ENCODE results near the gene LRRC37B.

The LRRC37B gene

DNA sequence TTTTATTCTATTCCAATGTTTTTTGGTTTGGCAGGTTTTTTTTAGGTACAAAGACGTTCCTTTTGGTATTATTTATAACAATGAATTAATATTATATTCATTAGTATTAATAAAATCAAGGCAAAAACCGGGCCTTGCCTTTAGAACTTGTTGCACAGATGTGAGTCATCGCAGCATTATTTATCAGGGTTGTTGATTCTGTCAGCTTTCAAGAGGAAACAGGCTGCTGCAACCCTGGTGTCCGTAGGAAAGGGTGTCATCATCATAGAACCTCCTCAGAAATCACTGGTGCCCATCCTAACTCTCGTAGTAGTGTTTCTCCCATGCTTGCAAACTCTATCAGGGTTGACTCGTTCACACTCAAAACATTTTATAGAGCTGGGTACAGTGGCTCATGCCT lies 10.2 kb upstream of the LRRC37B start:
- WGBS (ENCODE audit: insufficient coverage), result 90% methylated on average over 3 of the region's 6 CpGs
- no peak overlapping the region for H3K27ac ChIP-seq (ENCODE audit: insufficient read depth in 1 of 2, low read depth in 1 of 2, low read length in 2 of 2, poor library complexity in 1 of 2, severe bottlenecking in 2 of 2)
- DNase-seq, result no peak
- POLR2A ChIA-PET, result no interaction called here
- H3K9me3 ChIP-seq (ENCODE audit: control extremely low read depth in 1 of 5, control insufficient read depth in 4 of 5, insufficient read depth in 2 of 5, low read depth in 1 of 5, low read length in 4 of 5), result no peaks in the 10 kb centered on the region
- H3K4me3 ChIP-seq (ENCODE audit: control insufficient read depth in 1 of 7, extremely low read depth in 1 of 7, insufficient read depth in 4 of 7, low read depth in 2 of 7, low read length in 6 of 7), result no peak overlapping the region
- no peaks in the 10 kb centered on the region for H3K27me3 ChIP-seq (replicated peaks in 2 of 5; ENCODE audit: control insufficient read depth in 4 of 5, insufficient read depth in 5 of 5, low read length in 4 of 5)
- peaks cover 22 to 74% (median 50%) of the 10 kb centered on the region in 4 experiments for H3K36me3 ChIP-seq (ENCODE audit: control insufficient read depth in 4 of 4, insufficient read depth in 4 of 4, low read length in 3 of 4)
- no peaks in the 10 kb centered on the region for H3K4me1 ChIP-seq (ENCODE audit: control extremely low read depth in 1 of 4, control insufficient read depth in 4 of 4, insufficient read depth in 4 of 4, low read length in 3 of 4)
- CTCF ChIA-PET, result interaction anchor here (0.5 kb wide), 1 partner anchor 10 kb away, joined by 4 read pairs; no protein-coding TSS in a partner anchor

DNA sequence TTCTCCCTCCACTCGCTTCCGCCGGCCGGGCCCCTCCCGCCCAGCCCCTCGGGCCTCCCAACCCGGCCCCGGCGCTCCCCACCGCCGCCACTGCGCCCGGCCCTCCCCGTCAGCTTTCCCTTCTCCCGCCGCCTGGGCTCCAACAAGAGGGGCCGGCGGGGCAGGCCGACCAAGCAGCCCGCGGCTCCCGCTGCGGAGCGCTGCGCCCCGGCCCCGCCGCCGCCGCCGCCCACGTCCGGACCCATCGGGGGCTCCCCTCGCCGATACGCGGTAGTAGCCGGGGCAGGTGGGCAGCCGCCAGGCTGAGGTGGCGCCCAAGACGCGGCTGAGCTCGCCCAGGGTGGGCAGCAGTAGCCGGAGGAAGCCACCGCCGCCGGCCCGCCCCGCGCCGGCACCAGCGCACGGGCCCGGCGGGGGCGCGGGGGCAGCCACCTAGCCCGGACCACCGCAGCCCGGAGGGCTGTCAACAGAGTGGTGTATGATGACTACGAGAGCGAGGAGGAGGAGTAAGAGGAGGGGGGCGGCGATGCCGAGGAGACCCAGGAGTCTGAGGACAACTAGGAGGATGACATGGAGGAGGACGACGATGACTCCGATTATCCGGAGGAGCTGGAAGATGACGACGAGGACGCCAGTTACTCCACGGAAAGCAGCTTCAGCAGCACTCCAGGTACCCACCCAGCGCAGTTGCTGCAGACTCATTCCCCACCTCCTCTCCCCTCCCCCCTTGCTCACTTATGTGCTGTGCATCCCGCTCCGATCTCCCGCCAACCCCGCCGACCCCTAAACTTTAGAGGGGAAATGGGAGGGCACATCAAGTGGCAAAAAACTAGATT lies 498 bp downstream of the LRRC37B start:
- no peaks in the 10 kb centered on the region for H3K27me3 ChIP-seq (replicated peaks in 2 of 5; ENCODE audit: control insufficient read depth in 4 of 5, insufficient read depth in 5 of 5, low read length in 4 of 5)
- peaks cover 0 to 28% (median 17%) of the 10 kb centered on the region in 4 experiments for H3K4me1 ChIP-seq (ENCODE audit: control extremely low read depth in 1 of 4, control insufficient read depth in 4 of 4, insufficient read depth in 4 of 4, low read length in 3 of 4)
- ChIA-PET POLR2A (interaction anchor here (0.6 to 1.3 kb wide), 4 partner anchors 75 to 134 kb away, joined by 3 read pairs; no protein-coding TSS in a partner anchor), CTCF (interaction anchor here (1.0 to 1.8 kb wide), 5 partner anchors 9 to 133 kb away, joined by 3 to 7 read pairs (median 5); no protein-coding TSS in a partner anchor)
- peak; percentile 31 to 67 (median 65) for DNase-seq
- H3K4me3 ChIP-seq (ENCODE audit: control insufficient read depth in 1 of 7, extremely low read depth in 1 of 7, insufficient read depth in 4 of 7, low read depth in 2 of 7, low read length in 6 of 7), result peak overlapping the region; percentile 79 to 99 (median 95)
- no peaks in the 10 kb centered on the region for H3K36me3 ChIP-seq (ENCODE audit: control insufficient read depth in 4 of 4, insufficient read depth in 4 of 4, low read length in 3 of 4)
- WGBS (ENCODE audit: insufficient coverage), result 0% methylated on average over 64 of the region's 80 CpGs
- H3K27ac ChIP-seq (ENCODE audit: insufficient read depth in 1 of 2, low read depth in 1 of 2, low read length in 2 of 2, poor library complexity in 1 of 2, severe bottlenecking in 2 of 2), result peak overlapping the region; percentile 77 to 87
- H3K9me3 ChIP-seq (ENCODE audit: control extremely low read depth in 1 of 5, control insufficient read depth in 4 of 5, insufficient read depth in 2 of 5, low read depth in 1 of 5, low read length in 4 of 5), result no peaks in the 10 kb centered on the region

DNA sequence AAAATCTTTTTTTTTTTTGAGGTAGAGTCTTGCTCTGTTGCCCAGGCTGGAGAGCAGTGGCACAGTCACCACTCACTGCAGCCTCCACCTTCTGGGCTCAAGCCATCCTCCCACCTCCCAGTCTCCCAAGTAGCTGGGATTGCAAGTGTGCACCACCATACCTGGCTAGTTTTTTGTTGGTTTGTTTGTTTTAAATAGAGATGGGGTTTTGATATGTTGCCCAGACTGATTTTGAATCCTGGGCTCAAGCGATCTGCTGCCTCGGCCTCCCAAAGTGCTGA lies 2.0 kb downstream of the LRRC37B start:
- no peak for DNase-seq
- Histone ChIP-seq H3K9me3 (ENCODE audit: control extremely low read depth in 1 of 5, control insufficient read depth in 4 of 5, insufficient read depth in 2 of 5, low read depth in 1 of 5, low read length in 4 of 5) (no peaks in the 10 kb centered on the region), H3K4me1 (ENCODE audit: control extremely low read depth in 1 of 4, control insufficient read depth in 4 of 4, insufficient read depth in 4 of 4, low read length in 3 of 4) (peaks cover 0 to 27% (median 17%) of the 10 kb centered on the region in 4 experiments), H3K36me3 (ENCODE audit: control insufficient read depth in 4 of 4, insufficient read depth in 4 of 4, low read length in 3 of 4) (no peaks in the 10 kb centered on the region), H3K27me3 (replicated peaks in 2 of 5; ENCODE audit: control insufficient read depth in 4 of 5, insufficient read depth in 5 of 5, low read length in 4 of 5) (no peaks in the 10 kb centered on the region), H3K4me3 (ENCODE audit: control insufficient read depth in 1 of 7, extremely low read depth in 1 of 7, insufficient read depth in 4 of 7, low read depth in 2 of 7, low read length in 6 of 7) (peak overlapping the region in 5 of 7 experiments; percentile 89 to 99 (median 95)), H3K27ac (ENCODE audit: insufficient read depth in 1 of 2, low read depth in 1 of 2, low read length in 2 of 2, poor library complexity in 1 of 2, severe bottlenecking in 2 of 2) (no peak overlapping the region)
- 100% methylated on average over 1 of the region's 2 CpGs for WGBS (ENCODE audit: insufficient coverage)
- POLR2A ChIA-PET, result interaction anchor here (0.6 kb wide), 2 partner anchors 59 to 487 kb away, joined by 3 read pairs; no protein-coding TSS in a partner anchor
- CTCF ChIA-PET, result no interaction called here

DNA sequence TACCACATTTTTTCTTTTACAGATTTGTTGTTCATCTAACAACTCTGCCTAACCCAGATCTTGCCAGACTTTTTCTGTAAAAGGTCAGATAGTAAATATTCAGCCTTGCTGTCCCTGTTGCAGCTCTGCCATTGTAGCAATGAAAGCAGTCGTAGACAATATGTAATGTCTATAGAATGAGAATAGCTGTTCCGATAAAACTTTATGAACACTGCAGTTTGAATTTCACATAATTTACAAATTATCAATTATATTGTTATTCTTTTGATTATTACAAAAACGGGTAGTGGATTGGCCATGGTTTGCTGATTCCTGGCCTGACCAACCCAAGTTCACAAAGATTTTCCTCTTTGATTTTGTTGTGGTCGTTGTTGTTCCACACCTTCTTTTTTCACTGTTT lies 2.9 kb downstream of the LRRC37B start:
- no CpG with 5 or more reads among the region's 4 CpGs for WGBS (ENCODE audit: insufficient coverage)
- no peaks in the 10 kb centered on the region for H3K27me3 ChIP-seq (replicated peaks in 2 of 5; ENCODE audit: control insufficient read depth in 4 of 5, insufficient read depth in 5 of 5, low read length in 4 of 5)
- H3K4me1 ChIP-seq (ENCODE audit: control extremely low read depth in 1 of 4, control insufficient read depth in 4 of 4, insufficient read depth in 4 of 4, low read length in 3 of 4), result peaks cover 2 to 34% (median 20%) of the 10 kb centered on the region in 4 experiments
- no peak overlapping the region for H3K27ac ChIP-seq (ENCODE audit: insufficient read depth in 1 of 2, low read depth in 1 of 2, low read length in 2 of 2, poor library complexity in 1 of 2, severe bottlenecking in 2 of 2)
- H3K9me3 ChIP-seq (ENCODE audit: control extremely low read depth in 1 of 5, control insufficient read depth in 4 of 5, insufficient read depth in 2 of 5, low read depth in 1 of 5, low read length in 4 of 5), result no peaks in the 10 kb centered on the region
- DNase-seq, result no peak
- CTCF ChIA-PET, result no interaction called here
- no peaks in the 10 kb centered on the region for H3K36me3 ChIP-seq (ENCODE audit: control insufficient read depth in 4 of 4, insufficient read depth in 4 of 4, low read length in 3 of 4)
- POLR2A ChIA-PET, result interaction anchor here (0.6 kb wide), 1 partner anchor 132 kb away, joined by 4 read pairs; no protein-coding TSS in a partner anchor
- peak overlapping the region in 1 of 7 experiments; percentile 95 for H3K4me3 ChIP-seq (ENCODE audit: control insufficient read depth in 1 of 7, extremely low read depth in 1 of 7, insufficient read depth in 4 of 7, low read depth in 2 of 7, low read length in 6 of 7)

DNA sequence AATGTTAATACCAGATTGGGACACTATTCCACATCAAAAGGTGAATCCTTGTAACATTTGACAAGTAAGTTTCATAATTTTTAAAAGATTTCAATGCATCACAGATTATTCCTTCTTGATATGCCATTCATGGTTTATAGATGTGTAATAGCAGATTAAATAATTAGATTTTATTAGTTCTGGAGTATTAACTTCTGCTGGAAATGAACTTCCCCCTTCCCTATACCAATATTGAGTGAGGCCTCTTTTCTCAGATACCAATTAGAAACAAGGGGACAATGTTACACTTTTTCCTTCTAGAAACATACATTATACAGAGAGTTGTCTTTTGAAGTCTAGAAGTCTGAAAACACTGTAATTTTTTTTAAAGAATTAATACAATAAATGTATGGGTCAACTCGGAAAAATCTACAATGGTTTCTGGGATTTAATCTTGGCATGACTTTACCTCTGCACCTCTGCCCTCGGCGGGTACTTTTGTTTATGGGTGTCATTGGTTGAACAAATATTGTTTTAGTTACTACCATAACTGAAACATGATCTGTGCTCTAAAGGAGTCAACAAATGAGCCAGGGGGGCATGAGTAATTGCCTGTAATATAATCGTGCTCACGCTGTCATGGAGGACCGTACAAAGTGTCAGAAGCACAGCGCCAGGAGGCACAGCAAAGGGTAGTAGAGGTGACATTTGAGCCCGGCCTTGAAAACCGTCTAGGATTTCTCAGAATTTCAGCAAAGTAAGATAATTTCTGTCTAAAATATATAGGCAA lies 8.2 kb downstream of the LRRC37B start:
- ChIA-PET POLR2A (no interaction called here), CTCF (interaction anchor here (1.8 kb wide), 1 partner anchor 9 kb away, joined by 7 read pairs; the partner anchor contains the start of gene LRRC37B)
- no peak for DNase-seq
- Histone ChIP-seq H3K4me1 (ENCODE audit: control extremely low read depth in 1 of 4, control insufficient read depth in 4 of 4, insufficient read depth in 4 of 4, low read length in 3 of 4) (peaks cover 8 to 40% (median 26%) of the 10 kb centered on the region in 4 experiments), H3K27me3 (replicated peaks in 2 of 5; ENCODE audit: control insufficient read depth in 4 of 5, insufficient read depth in 5 of 5, low read length in 4 of 5) (no peaks in the 10 kb centered on the region), H3K27ac (ENCODE audit: insufficient read depth in 1 of 2, low read depth in 1 of 2, low read length in 2 of 2, poor library complexity in 1 of 2, severe bottlenecking in 2 of 2) (peak overlapping the region in 1 of 2 experiments; percentile 68), H3K9me3 (ENCODE audit: control extremely low read depth in 1 of 5, control insufficient read depth in 4 of 5, insufficient read depth in 2 of 5, low read depth in 1 of 5, low read length in 4 of 5) (no peaks in the 10 kb centered on the region), H3K4me3 (ENCODE audit: control insufficient read depth in 1 of 7, extremely low read depth in 1 of 7, insufficient read depth in 4 of 7, low read depth in 2 of 7, low read length in 6 of 7) (peak overlapping the region in 4 of 7 experiments; percentile 4 to 47 (median 26)), H3K36me3 (ENCODE audit: control insufficient read depth in 4 of 4, insufficient read depth in 4 of 4, low read length in 3 of 4) (peaks cover 0 to 17% (median 8%) of the 10 kb centered on the region in 4 experiments)
- 70% methylated on average over 2 of the region's 9 CpGs for WGBS (ENCODE audit: insufficient coverage)

DNA sequence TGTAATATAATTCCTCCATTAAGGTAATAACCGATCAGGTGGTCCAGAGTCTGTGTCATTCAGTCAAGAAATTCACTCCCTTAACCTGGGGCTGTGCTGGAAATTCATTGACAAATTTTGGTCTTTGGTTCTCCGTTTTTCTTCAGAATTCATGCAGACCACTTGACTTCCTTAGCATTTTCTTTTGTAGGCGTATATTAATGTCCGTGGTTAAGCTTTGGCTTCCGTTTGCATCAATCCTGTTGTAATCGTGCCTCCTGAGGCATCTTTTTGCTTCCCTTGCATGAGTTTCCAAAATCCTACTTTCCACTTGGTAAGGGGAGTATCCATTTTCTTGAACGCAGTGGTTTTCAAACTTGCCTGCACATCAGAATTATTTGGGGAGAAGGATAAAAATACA lies 9.0 kb downstream of the LRRC37B start:
- peak overlapping the region in 1 of 2 experiments; percentile 68 for H3K27ac ChIP-seq (ENCODE audit: insufficient read depth in 1 of 2, low read depth in 1 of 2, low read length in 2 of 2, poor library complexity in 1 of 2, severe bottlenecking in 2 of 2)
- POLR2A ChIA-PET, result no interaction called here

More for the DNA sequence above, 9.0 kb downstream of the LRRC37B start:
- peaks cover 4 to 22% (median 10%) of the 10 kb centered on the region in 4 experiments for H3K36me3 ChIP-seq (ENCODE audit: control insufficient read depth in 4 of 4, insufficient read depth in 4 of 4, low read length in 3 of 4)
- DNase-seq, result peak; percentile 50 to 58 (median 54)
- no peaks in the 10 kb centered on the region for H3K27me3 ChIP-seq (replicated peaks in 2 of 5; ENCODE audit: control insufficient read depth in 4 of 5, insufficient read depth in 5 of 5, low read length in 4 of 5)
- CTCF ChIA-PET, result interaction anchor here (1.8 kb wide), 1 partner anchor 9 kb away, joined by 7 read pairs; the partner anchor contains the start of gene LRRC37B
- WGBS (ENCODE audit: insufficient coverage), result 5% methylated on average over 6 of the region's 7 CpGs
- H3K4me1 ChIP-seq (ENCODE audit: control extremely low read depth in 1 of 4, control insufficient read depth in 4 of 4, insufficient read depth in 4 of 4, low read length in 3 of 4), result peaks cover 8 to 37% (median 25%) of the 10 kb centered on the region in 4 experiments
- no peaks in the 10 kb centered on the region for H3K9me3 ChIP-seq (ENCODE audit: control extremely low read depth in 1 of 5, control insufficient read depth in 4 of 5, insufficient read depth in 2 of 5, low read depth in 1 of 5, low read length in 4 of 5)
- peak overlapping the region in 3 of 7 experiments; percentile 28 to 47 (median 31) for H3K4me3 ChIP-seq (ENCODE audit: control insufficient read depth in 1 of 7, extremely low read depth in 1 of 7, insufficient read depth in 4 of 7, low read depth in 2 of 7, low read length in 6 of 7)

All from common myeloid progenitor, CD34-positive (primary cell).